Endothelial cell of umbilical vein (primary cell): ENCODE results near the gene FARP2. TPM values are rescaled to one million over a fixed set of nuclear protein-coding genes. Genes with fewer than 3 reads are reported as not detected.

ENCODE experiments used
- BruUV-seq: library from RNA; stranded (reverse); fragments of 400-500 nt; replicated peaks from 2 replicates; lab custom pipeline; 2021; lab: Mats Ljungman, UMichigan
- CTCF ChIA-PET: fragments of 300-600, 350-600 bp; sonication (Branson Sonifier 250); formaldehyde crosslinking; loops from one replicate; lab custom pipeline; 2021; ENCODE audit warnings: antibody characterized with exemption, inconsistent platforms; lab: Charles Lee
- POLR2A ChIA-PET: fragments of 300-600, 350-600 bp; sonication (Branson Sonifier 250); formaldehyde crosslinking; loops from one replicate; lab custom pipeline; 2021; ENCODE audit warnings: antibody characterized with exemption, inconsistent platforms; lab: Charles Lee
- DNase-seq: peaks from one replicate; pipeline ENCODE4 v3.0.0-alpha.2; 2011; ENCODE audit warnings: low read depth, low spot score
- FAIRE-seq: peaks from 2 replicates; lab custom pipeline; 2011; peaks lifted over from hg19 to GRCh38; lab: Jason Lieb, UNC
- H2AFZ ChIP-seq: 2 replicates; pipeline ENCODE4 v1.6.0; 2012; ENCODE audit warnings: low read depth, low read length, control low read depth, inconsistent platforms
- H3K27ac ChIP-seq: 2 replicates; pipeline ENCODE4 v1.5.1; 2011; ENCODE audit warnings: low read depth, mild to moderate bottlenecking, control low read depth, low read length, moderate library complexity; ENCODE audit not compliant: insufficient read depth
- H3K27me3 ChIP-seq, 2 experiments: 2 replicates each; pipeline versions ENCODE4 v1.6.0 to v1.6.1; 2011; ENCODE audit warnings: low read length in 2 of 2, mixed read lengths in 1 of 2; ENCODE audit not compliant: control insufficient read depth in 2 of 2, insufficient read depth in 2 of 2
- H3K36me3 ChIP-seq, 2 experiments: 2 replicates in 1 of 2; 3 replicates in 1 of 2; pipeline ENCODE4 v1.5.1; 2011; ENCODE audit warnings: low read length in 2 of 2, mild to moderate bottlenecking in 1 of 2, moderate library complexity in 1 of 2; ENCODE audit not compliant: control insufficient read depth in 2 of 2, insufficient read depth in 2 of 2; ENCODE audit errors: extremely low read depth in 1 of 2
- H3K4me1 ChIP-seq: 3 replicates; pipeline ENCODE4 v1.5.1; 2011; ENCODE audit warnings: mild to moderate bottlenecking, low read length; ENCODE audit not compliant: control insufficient read depth, insufficient read depth; ENCODE audit errors: extremely low read depth
- H3K4me2 ChIP-seq: 2 replicates; pipeline ENCODE4 v1.6.1; 2011; ENCODE audit warnings: low read length, control low read depth, mixed read lengths; ENCODE audit not compliant: insufficient read depth
- H3K4me3 ChIP-seq, 3 experiments: fragments of 200-600 bp in 1 of 3; sonication (generic), shearing (Covaris generic) in 1 of 3; replicated peaks in 1 of 3; 2 replicates each; pipeline ENCODE4 v1.5.1; 2011 to 2016; ENCODE audit warnings: control low read depth in 3 of 3, low read length in 3 of 3, mild to moderate bottlenecking in 2 of 3, inconsistent platforms in 1 of 3, low read depth in 1 of 3, moderate library complexity in 1 of 3; ENCODE audit not compliant: insufficient read depth in 1 of 3
- H3K79me2 ChIP-seq: 2 replicates; pipeline ENCODE4 v1.6.0; 2012; ENCODE audit warnings: low read length, inconsistent platforms; ENCODE audit not compliant: control insufficient read depth, insufficient read depth
- H3K9ac ChIP-seq: replicated peaks from 2 replicates; pipeline ENCODE3; 2011; ENCODE audit warnings: low read length, control low read depth; ENCODE audit not compliant: insufficient read depth; ENCODE audit errors: extremely low read depth
- H3K9me1 ChIP-seq: replicated peaks from 3 replicates; pipeline ENCODE4 v1.6.0; 2011; ENCODE audit warnings: mild to moderate bottlenecking, low read length; ENCODE audit not compliant: control insufficient read depth, insufficient read depth; ENCODE audit errors: extremely low read depth
- H3K9me3 ChIP-seq: replicated peaks from 2 replicates; pipeline ENCODE4 v1.5.1; 2012; ENCODE audit warnings: low read length, inconsistent platforms; ENCODE audit not compliant: control insufficient read depth, insufficient read depth
- H4K20me1 ChIP-seq: replicated peaks from 2 replicates; pipeline ENCODE3; 2011; ENCODE audit warnings: mild to moderate bottlenecking, low read length; ENCODE audit not compliant: control insufficient read depth, insufficient read depth; ENCODE audit errors: extremely low read depth
- EZH2 ChIP-seq: IDR thresholded peaks from 2 replicates; pipeline ENCODE4 v1.6.1; 2012; ENCODE audit warnings: borderline replicate concordance, low read depth, mild to moderate bottlenecking, moderate library complexity, low read length, inconsistent platforms; ENCODE audit not compliant: severe bottlenecking
- FOS ChIP-seq: IDR thresholded peaks from 2 replicates; pipeline ENCODE4 v1.6.1; 2011; ENCODE audit warnings: mild to moderate bottlenecking, low read length, moderate library complexity, borderline replicate concordance; ENCODE audit not compliant: insufficient read depth
- GATA2 ChIP-seq: IDR thresholded peaks from 2 replicates; pipeline ENCODE4 v1.7.0; 2011; ENCODE audit warnings: low read depth, mild to moderate bottlenecking, moderate library complexity, mixed read lengths, low read length; ENCODE audit not compliant: insufficient read length, insufficient read depth
- JUN ChIP-seq: IDR thresholded peaks from 2 replicates; pipeline ENCODE4 v1.6.1; 2011; ENCODE audit warnings: borderline replicate concordance, low read depth; ENCODE audit not compliant: insufficient read length, insufficient read depth
- MYC ChIP-seq: IDR thresholded peaks from one replicate; pipeline ENCODE4 v1.6.1; 2011; ENCODE audit warnings: mild to moderate bottlenecking, low read depth, low read length
- POLR2A ChIP-seq: IDR thresholded peaks from 2 replicates; pipeline ENCODE4 v1.6.1; 2012; ENCODE audit warnings: low read depth, mild to moderate bottlenecking, control low read depth, low read length
- POLR2AphosphoS5 ChIP-seq: IDR thresholded peaks from 2 replicates; pipeline ENCODE4 v1.6.1; 2012; ENCODE audit warnings: low read depth, mild to moderate bottlenecking, control low read depth, low read length, moderate library complexity; ENCODE audit not compliant: insufficient read depth
- dilution Hi-C: fragments of 300-500 bp; cut with MboI; formaldehyde crosslinking; loops from one replicate; pipeline ENCODE4 v1.15.0; 2019; ENCODE audit warnings: low sequenced_read_pairs; ENCODE audit not compliant: extremely low pct_ligation_motif_present
- intact Hi-C: fragments of 100-400 bp; cut with micrococcal nuclease; formaldehyde crosslinking; loops from one replicate; pipeline ENCODE4 v1.10.0; 2022
- polyA plus RNA-seq, 4 experiments: library from polyadenylated mRNA; depleted of rRNA in 3 of 4; stranded (reverse) in 3 of 4; unstranded in 1 of 4; fragments of >200 nt; gene quantifications; 2 replicates each; pipeline versions ENCODE4 v1.2.1 to v1.2.3, GENCODE V29; 2011 to 2012; ENCODE audit warnings: missing spikeins in 1 of 4
- total RNA-seq: library from RNA; stranded (reverse); gene quantifications from 2 replicates; pipeline ENCODE4 v1.2.3, GENCODE V29; 2021
- TF ChIP-seq, protein P1 (sequence below), 2 donors: IDR thresholded peaks; 1 replicate in 1 of 2; 2 replicates in 1 of 2; pipeline ENCODE4 v1.5.1; 2011; ENCODE audit warnings: low read length in 2 of 2, mild to moderate bottlenecking in 2 of 2, moderate library complexity in 2 of 2, control low read depth in 1 of 2, inconsistent platforms in 1 of 2, low read depth in 1 of 2; ENCODE audit not compliant: insufficient read depth in 1 of 2; ENCODE audit errors: extremely low read depth in 1 of 2
- TF ChIP-seq, protein P2 (sequence below): IDR thresholded peaks from 2 replicates; pipeline ENCODE4 v1.6.1; 2011; ENCODE audit not compliant: insufficient read depth, insufficient read length

FARP2 gene
- total and polyA plus RNA-seq, 2 donors (not counting 3 experiments of a cell fraction or from before 2014, with no cell fraction given) = 15.3 to 45.3 TPM

GRCh38 chr2:241339839-241340630 lies 16.1 kb upstream of the FARP2 start:
- DNase-seq (no peak), FAIRE-seq (peak; percentile 54)
- Histone ChIP-seq H3K36me3 (peaks cover 39 to 43% of the 10 kb centered on the region in 2 experiments), H3K4me3 (no peak overlapping the region), H3K9me3 (no peaks in the 10 kb centered on the region), H3K27me3 (no peaks in the 10 kb centered on the region), H4K20me1 (peaks cover 2% of the 10 kb centered on the region), H3K79me2 (peaks cover 11% of the 10 kb centered on the region), H3K4me1 (no peaks in the 10 kb centered on the region), H3K9ac (no peak overlapping the region), H2AFZ (no peak overlapping the region), H3K27ac (no peak overlapping the region), H3K4me2 (no peak overlapping the region), H3K9me1 (no peaks in the 10 kb centered on the region)
- ChIA-PET POLR2A (no interaction called here), CTCF (no interaction called here)
- no TSS peak for BruUV-seq
- dilution Hi-C loops (no loop called here), intact Hi-C loops (no loop called here)
- TF ChIP-seq EZH2 (no peak), POLR2A (no peak), POLR2AphosphoS5 (no peak), FOS (no peak), GATA2 (no peak), JUN (no peak), MYC (no peak)
- TF ChIP-seq, protein P1, sequence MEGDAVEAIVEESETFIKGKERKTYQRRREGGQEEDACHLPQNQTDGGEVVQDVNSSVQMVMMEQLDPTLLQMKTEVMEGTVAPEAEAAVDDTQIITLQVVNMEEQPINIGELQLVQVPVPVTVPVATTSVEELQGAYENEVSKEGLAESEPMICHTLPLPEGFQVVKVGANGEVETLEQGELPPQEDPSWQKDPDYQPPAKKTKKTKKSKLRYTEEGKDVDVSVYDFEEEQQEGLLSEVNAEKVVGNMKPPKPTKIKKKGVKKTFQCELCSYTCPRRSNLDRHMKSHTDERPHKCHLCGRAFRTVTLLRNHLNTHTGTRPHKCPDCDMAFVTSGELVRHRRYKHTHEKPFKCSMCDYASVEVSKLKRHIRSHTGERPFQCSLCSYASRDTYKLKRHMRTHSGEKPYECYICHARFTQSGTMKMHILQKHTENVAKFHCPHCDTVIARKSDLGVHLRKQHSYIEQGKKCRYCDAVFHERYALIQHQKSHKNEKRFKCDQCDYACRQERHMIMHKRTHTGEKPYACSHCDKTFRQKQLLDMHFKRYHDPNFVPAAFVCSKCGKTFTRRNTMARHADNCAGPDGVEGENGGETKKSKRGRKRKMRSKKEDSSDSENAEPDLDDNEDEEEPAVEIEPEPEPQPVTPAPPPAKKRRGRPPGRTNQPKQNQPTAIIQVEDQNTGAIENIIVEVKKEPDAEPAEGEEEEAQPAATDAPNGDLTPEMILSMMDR (IDR thresholded peaks at IDR 0.05; ENCODE audit: extremely low read depth in 1 of 2, insufficient read depth in 1 of 2, low read depth in 1 of 2, low read length in 2 of 2) = no peak
- TF ChIP-seq, protein P2, sequence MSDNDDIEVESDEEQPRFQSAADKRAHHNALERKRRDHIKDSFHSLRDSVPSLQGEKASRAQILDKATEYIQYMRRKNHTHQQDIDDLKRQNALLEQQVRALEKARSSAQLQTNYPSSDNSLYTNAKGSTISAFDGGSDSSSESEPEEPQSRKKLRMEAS = no peak
